GM12891 (cell line): ENCODE measurements around the gene FAT1.

Source experiments
- DNase-seq: peaks from one replicate; pipeline ENCODE4 v3.0.0; 2011; ENCODE audit warnings: low spot score; ENCODE audit not compliant: insufficient read length
- FAIRE-seq: peaks from 2 replicates; lab custom pipeline; 2011; peaks lifted over from hg19 to GRCh38; lab: Jason Lieb, UNC
- PAX5 ChIP-seq: IDR thresholded peaks from 2 replicates; pipeline ENCODE4 v1.6.1; 2011; ENCODE audit warnings: low read length, moderate library complexity, mild to moderate bottlenecking; ENCODE audit not compliant: insufficient read depth, severe bottlenecking
- POLR2A ChIP-seq: IDR thresholded peaks from 2 replicates; pipeline ENCODE4 v1.6.1; 2011; ENCODE audit warnings: low read depth, low read length, control low read depth
- POLR2AphosphoS5 ChIP-seq: IDR thresholded peaks from 2 replicates; pipeline ENCODE4 v1.6.1; 2011; ENCODE audit warnings: low read depth, low read length, control low read depth
- POU2F2 ChIP-seq: IDR thresholded peaks from 2 replicates; pipeline ENCODE4 v1.6.1; 2011; ENCODE audit warnings: low read depth, mild to moderate bottlenecking, control low read depth, low read length, moderate library complexity
- SPI1 ChIP-seq: IDR thresholded peaks from 2 replicates; pipeline ENCODE4 v1.6.1; 2011; ENCODE audit warnings: low read depth, low read length, control low read depth
- TAF1 ChIP-seq: IDR thresholded peaks from 2 replicates; pipeline ENCODE4 v1.6.1; 2011; ENCODE audit warnings: low read depth, low read length, control low read depth

Gene FAT1

GRCh38 chr4:186650401-186651180 is 73.1 kb downstream of the FAT1 start:
- DNase-seq (no peak), FAIRE-seq (no peak)
- no peak for TF ChIP-seq PAX5
- no peak for TF ChIP-seq POLR2A
- TF ChIP-seq POLR2AphosphoS5, result no peak
- TF ChIP-seq SPI1, result no peak
- no peak for TF ChIP-seq TAF1
- TF ChIP-seq POU2F2, result no peak

DNA sequence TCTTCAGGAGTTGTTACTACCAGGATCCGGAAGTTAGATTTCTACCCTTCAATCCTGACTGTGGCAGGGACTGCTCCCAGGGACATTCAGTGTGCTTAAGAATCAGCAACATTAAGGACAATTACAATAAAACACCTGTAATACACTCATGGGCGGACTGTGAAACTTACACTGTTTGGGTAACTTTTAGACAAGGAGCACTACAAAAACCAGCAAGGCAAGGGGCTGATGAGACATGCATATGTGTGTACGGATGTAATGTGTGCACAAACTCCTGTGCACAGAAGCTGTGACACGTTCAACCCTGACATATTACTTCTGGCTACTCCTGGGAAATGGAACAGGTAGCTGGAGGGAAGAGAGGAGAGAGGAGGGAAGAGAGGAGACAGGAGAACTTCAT is 75.8 kb downstream of the FAT1 start:
- FAIRE-seq (no peak), DNase-seq (no peak)
- TF ChIP-seq SPI1 (no peak), POU2F2 (no peak), POLR2A (no peak), TAF1 (no peak), POLR2AphosphoS5 (no peak), PAX5 (no peak)

GRCh38 chr4:186644737-186645261 is 78.9 kb downstream of the FAT1 start:
- no peak for FAIRE-seq
- TF ChIP-seq POLR2AphosphoS5 (no peak), POLR2A (no peak), POU2F2 (no peak), TAF1 (no peak), PAX5 (no peak), SPI1 (no peak)
- DNase-seq, result no peak

DNA sequence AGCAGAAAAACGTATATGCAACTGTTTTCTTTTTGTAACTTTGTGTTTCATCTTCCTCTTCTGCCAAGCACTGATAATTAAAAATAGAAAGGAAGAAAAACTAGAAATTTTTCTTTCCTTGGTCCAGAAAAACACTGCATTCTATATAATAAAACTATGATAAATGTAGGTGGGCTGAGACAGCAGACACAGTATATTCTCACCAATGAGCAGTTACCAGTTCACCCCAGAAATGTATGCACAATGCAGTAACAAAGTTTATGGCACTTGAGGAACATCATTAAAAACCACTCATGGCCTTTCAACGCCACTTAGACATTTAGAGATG is 79.4 kb downstream of the FAT1 start:
- DNase-seq, result no peak
- FAIRE-seq, result no peak

GRCh38 chr4:186643501-186644310 is 80.0 kb downstream of the FAT1 start:
- TF ChIP-seq POLR2A, result no peak
- no peak for TF ChIP-seq POLR2AphosphoS5
- no peak for TF ChIP-seq SPI1
- TF ChIP-seq PAX5, result no peak
- no peak for TF ChIP-seq POU2F2
- no peak for TF ChIP-seq TAF1
- no peak for FAIRE-seq
- DNase-seq, result no peak

More for the DNA sequence above, 79.4 kb downstream of the FAT1 start:
- TF ChIP-seq POU2F2, result no peak
- no peak for TF ChIP-seq TAF1
- no peak for TF ChIP-seq PAX5
- TF ChIP-seq POLR2A, result no peak
- no peak for TF ChIP-seq SPI1
- no peak for TF ChIP-seq POLR2AphosphoS5

DNA sequence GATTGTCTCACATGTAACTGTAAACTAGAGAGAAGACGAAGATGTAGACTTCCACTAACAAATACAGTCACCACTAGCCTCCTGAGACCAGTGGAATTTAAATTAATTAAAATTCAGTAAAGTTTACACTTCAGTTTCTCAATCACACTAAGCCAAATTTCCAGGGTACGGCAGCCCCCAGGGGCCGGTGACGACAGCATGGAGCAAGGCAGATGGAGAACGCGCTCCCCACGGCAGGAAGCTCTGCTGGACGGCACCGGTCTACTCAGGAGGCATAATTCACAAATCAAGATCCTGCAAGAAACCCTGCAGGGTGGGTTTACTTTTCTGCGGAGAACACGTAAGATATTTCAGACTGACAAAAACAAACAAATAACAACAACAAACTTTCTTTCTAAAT is 80.7 kb downstream of the FAT1 start:
- FAIRE-seq, result no peak
- TF ChIP-seq PAX5, result no peak
- no peak for TF ChIP-seq TAF1
- TF ChIP-seq POU2F2, result no peak
- TF ChIP-seq SPI1, result no peak
- TF ChIP-seq POLR2AphosphoS5, result no peak
- no peak for TF ChIP-seq POLR2A
- no peak for DNase-seq

DNA sequence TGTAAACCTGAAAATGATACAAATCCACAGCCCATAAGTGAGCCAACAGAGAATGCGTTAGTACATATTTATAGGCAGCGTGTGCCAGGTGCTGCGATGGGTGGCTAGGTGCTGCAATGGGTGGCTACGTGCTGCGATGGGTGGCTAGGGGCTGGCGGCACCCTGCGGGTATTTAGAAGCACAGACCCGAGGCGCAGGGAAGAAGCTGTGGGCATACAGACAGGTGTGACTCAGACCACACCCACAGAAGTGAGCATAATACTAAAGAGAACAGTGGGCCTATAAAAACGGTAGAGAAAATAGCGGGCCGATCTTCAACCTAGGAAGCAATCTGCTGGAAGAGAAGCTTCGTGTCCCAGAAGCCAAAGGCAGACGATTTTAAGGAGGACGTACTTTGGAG is 81.1 kb downstream of the FAT1 start:
- TF ChIP-seq SPI1, result no peak
- TF ChIP-seq POLR2AphosphoS5, result no peak
- no peak for TF ChIP-seq TAF1
- no peak for TF ChIP-seq POLR2A
- no peak for TF ChIP-seq POU2F2
- no peak for TF ChIP-seq PAX5
- FAIRE-seq, result no peak
- no peak for DNase-seq

GRCh38 chr4:186634591-186635128 is 89.0 kb downstream of the FAT1 start:
- FAIRE-seq (no peak), DNase-seq (no peak)
- TF ChIP-seq POU2F2 (no peak), TAF1 (no peak), POLR2A (no peak), PAX5 (no peak), SPI1 (no peak), POLR2AphosphoS5 (no peak)

GRCh38 chr4:186633844-186634243 is 89.8 kb downstream of the FAT1 start:
- FAIRE-seq (no peak), DNase-seq (no peak)
- TF ChIP-seq PAX5 (no peak), POLR2AphosphoS5 (no peak), SPI1 (no peak), POU2F2 (no peak)
